Common myeloid progenitor, CD34-positive (primary cell): Measurements from ENCODE around the gene PLA2G4A.

Experiments
- CTCF ChIA-PET: fragments of 350-600 bp; sonication (Branson Sonifier 250); formaldehyde crosslinking; loops from one replicate; lab custom pipeline; 2021; ENCODE audit warnings: antibody characterized with exemption; lab: Charles Lee
- POLR2A ChIA-PET: fragments of 350-600 bp; sonication (Branson Sonifier 250); formaldehyde crosslinking; loops from one replicate; lab custom pipeline; 2021; ENCODE audit warnings: antibody characterized with exemption; lab: Charles Lee
- DNase-seq, 3 donors: peaks; one replicate each; pipeline versions ENCODE4 v3.0.0 to v3.0.0-alpha.2; 2013
- H3K27ac ChIP-seq, 2 experiments: 1 replicate in 1 of 2; 2 replicates in 1 of 2; pipeline ENCODE4 v1.7.0; 2013; ENCODE audit warnings: inconsistent platforms in 2 of 2, low read length in 2 of 2, mild to moderate bottlenecking in 2 of 2, low read depth in 1 of 2, moderate library complexity in 1 of 2; ENCODE audit not compliant: severe bottlenecking in 2 of 2, insufficient read depth in 1 of 2, poor library complexity in 1 of 2
- H3K27me3 ChIP-seq, 5 experiments: replicated peaks in 2 of 5; 1 replicate in 3 of 5; 2 replicates in 2 of 5; pipeline versions ENCODE4 v1.6.1 to v1.7.0; 2013; ENCODE audit warnings: low read length in 4 of 5, mild to moderate bottlenecking in 2 of 5, moderate library complexity in 2 of 5, inconsistent platforms in 1 of 5; ENCODE audit not compliant: insufficient read depth in 5 of 5, control insufficient read depth in 4 of 5
- H3K36me3 ChIP-seq, 4 experiments: 1 replicate in 2 of 4; 2 replicates in 2 of 4; pipeline versions ENCODE4 v1.6.1 to v1.7.0; 2013; ENCODE audit warnings: low read length in 3 of 4, control low read depth in 1 of 4, mild to moderate bottlenecking in 1 of 4; ENCODE audit not compliant: control insufficient read depth in 4 of 4, insufficient read depth in 4 of 4
- H3K4me1 ChIP-seq, 4 experiments: 1 replicate in 3 of 4; 2 replicates in 1 of 4; pipeline versions ENCODE4 v1.6.1 to v1.7.1; 2013; ENCODE audit warnings: low read length in 3 of 4, mild to moderate bottlenecking in 3 of 4, control low read depth in 1 of 4, inconsistent platforms in 1 of 4, moderate library complexity in 1 of 4; ENCODE audit not compliant: control insufficient read depth in 4 of 4, insufficient read depth in 4 of 4; ENCODE audit errors: control extremely low read depth in 1 of 4
- H3K4me3 ChIP-seq, 7 experiments: 1 replicate in 4 of 7; 2 replicates in 3 of 7; pipeline versions ENCODE4 v1.5.1 to v1.7.0; 2013; ENCODE audit warnings: mild to moderate bottlenecking in 7 of 7, low read length in 6 of 7, moderate library complexity in 6 of 7, inconsistent platforms in 2 of 7, low read depth in 2 of 7, control low read depth in 1 of 7; ENCODE audit not compliant: insufficient read depth in 4 of 7, control insufficient read depth in 1 of 7; ENCODE audit errors: extremely low read depth in 1 of 7
- H3K9me3 ChIP-seq, 5 experiments: 1 replicate in 4 of 5; 2 replicates in 1 of 5; pipeline versions ENCODE4 v1.6.1 to v1.7.1; 2013; ENCODE audit warnings: low read length in 4 of 5, mild to moderate bottlenecking in 2 of 5, inconsistent platforms in 1 of 5, low read depth in 1 of 5, moderate library complexity in 1 of 5; ENCODE audit not compliant: control insufficient read depth in 4 of 5, insufficient read depth in 2 of 5; ENCODE audit errors: control extremely low read depth in 1 of 5
- WGBS: methylation state at CpG from one replicate; pipeline ENCODE4 v1.1.5; 2013; ENCODE audit not compliant: insufficient coverage; 5-methylcytosine and 5-hydroxymethylcytosine counted together

PLA2G4A gene

GRCh38 chr1:186943891-186944686, 115.3 kb downstream of the PLA2G4A start:
- no peak overlapping the region for H3K4me3 ChIP-seq
- DNase-seq, result no peak

GRCh38 chr1:186945146-186945545, 116.4 kb downstream of the PLA2G4A start:
- Histone ChIP-seq H3K4me1 (no peaks in the 10 kb centered on the region), H3K9me3 (peaks cover 0 to 1% (median 0%) of the 10 kb centered on the region in 5 experiments), H3K27me3 (no peaks in the 10 kb centered on the region), H3K27ac (no peak overlapping the region), H3K36me3 (peaks cover 4 to 28% (median 17%) of the 10 kb centered on the region in 4 experiments), H3K4me3 (no peak overlapping the region)
- POLR2A ChIA-PET, result no interaction called here
- no peak for DNase-seq
- CTCF ChIA-PET, result no interaction called here
- WGBS, result 98% methylated on average over 4 of the region's 4 CpGs

More at GRCh38 chr1:186943891-186944686, 115.3 kb downstream of the PLA2G4A start:
- 94% methylated on average over 6 of the region's 8 CpGs for WGBS
- H3K27ac ChIP-seq, result no peak overlapping the region
- no peaks in the 10 kb centered on the region for H3K27me3 ChIP-seq
- no peaks in the 10 kb centered on the region for H3K4me1 ChIP-seq
- peaks cover 0 to 1% (median 0%) of the 10 kb centered on the region in 5 experiments for H3K9me3 ChIP-seq
- CTCF ChIA-PET, result no interaction called here
- peaks cover 4 to 36% (median 18%) of the 10 kb centered on the region in 4 experiments for H3K36me3 ChIP-seq
- POLR2A ChIA-PET, result no interaction called here

- Histone ChIP-seq H3K9me3 (peaks cover 0 to 1% (median 0%) of the 10 kb centered on the region in 5 experiments), H3K4me3 (no peak overlapping the region), H3K27ac (peak overlapping the region in 1 of 2 experiments; percentile 4), H3K36me3 (peaks cover 6 to 45% (median 23%) of the 10 kb centered on the region in 4 experiments), H3K4me1 (no peaks in the 10 kb centered on the region), H3K27me3 (no peaks in the 10 kb centered on the region)
- 58% methylated on average over 4 of the region's 4 CpGs for WGBS
- DNase-seq, result peak in 2 of 3 donors; percentile 4 to 22
- POLR2A ChIA-PET, result no interaction called here
- CTCF ChIA-PET, result interaction anchor here (0.6 to 1.1 kb wide), 2 partner anchors 11 to 225 kb away, joined by 3 read pairs; no protein-coding TSS in a partner anchor
These were observed 119.8 kb downstream of the PLA2G4A start for GRCh38 chr1:186948535-186948934.

- Histone ChIP-seq H3K36me3 (peaks cover 6 to 43% (median 22%) of the 10 kb centered on the region in 4 experiments), H3K27me3 (no peaks in the 10 kb centered on the region), H3K27ac (no peak overlapping the region), H3K9me3 (peaks cover 0 to 1% (median 0%) of the 10 kb centered on the region in 5 experiments), H3K4me3 (no peak overlapping the region), H3K4me1 (no peaks in the 10 kb centered on the region)
- no peak for DNase-seq
- CTCF ChIA-PET, result no interaction called here
- WGBS, result no CpG with 5 or more reads among the region's 1 CpG
- POLR2A ChIA-PET, result no interaction called here
These were observed 120.4 kb downstream of the PLA2G4A start for GRCh38 chr1:186949173-186949572.

GRCh38 chr1:186950547-186950946, 121.8 kb downstream of the PLA2G4A start:
- no peak overlapping the region for H3K4me3 ChIP-seq
- DNase-seq, result no peak
- peaks cover 6 to 46% (median 21%) of the 10 kb centered on the region in 4 experiments for H3K36me3 ChIP-seq
- no peaks in the 10 kb centered on the region for H3K4me1 ChIP-seq
- no peak overlapping the region for H3K27ac ChIP-seq
- H3K9me3 ChIP-seq, result peaks cover 0 to 1% (median 0%) of the 10 kb centered on the region in 5 experiments
- POLR2A ChIA-PET, result interaction anchor here (0.5 kb wide), 1 partner anchor 11 kb away, joined by 3 read pairs; no protein-coding TSS in a partner anchor
- no peaks in the 10 kb centered on the region for H3K27me3 ChIP-seq
- WGBS, result 100% methylated on average over 3 of the region's 4 CpGs
- CTCF ChIA-PET, result interaction anchor here (1.6 kb wide), 1 partner anchor 36 kb away, joined by 3 read pairs; no protein-coding TSS in a partner anchor

- H3K36me3 ChIP-seq, result peaks cover 16 to 52% (median 19%) of the 10 kb centered on the region in 4 experiments
- no peak overlapping the region for H3K4me3 ChIP-seq
- DNase-seq, result no peak
- no peaks in the 10 kb centered on the region for H3K27me3 ChIP-seq
- CTCF ChIA-PET, result interaction anchor here (0.8 kb wide), 1 partner anchor 12 kb away, joined by 3 read pairs; no protein-coding TSS in a partner anchor
- POLR2A ChIA-PET, result no interaction called here
- WGBS, result 100% methylated on average over 1 of the region's 2 CpGs
- no peaks in the 10 kb centered on the region for H3K4me1 ChIP-seq
- no peak overlapping the region for H3K27ac ChIP-seq
- H3K9me3 ChIP-seq, result no peaks in the 10 kb centered on the region
These were observed 125.1 kb downstream of the PLA2G4A start for GRCh38 chr1:186953876-186954275.

- H3K4me1 ChIP-seq, result no peaks in the 10 kb centered on the region
- H3K4me3 ChIP-seq, result no peak overlapping the region
- H3K36me3 ChIP-seq, result peaks cover 2 to 40% (median 14%) of the 10 kb centered on the region in 4 experiments
- H3K9me3 ChIP-seq, result no peaks in the 10 kb centered on the region
- no peak for DNase-seq
- no CpG with 5 or more reads among the region's 2 CpGs for WGBS
- no peaks in the 10 kb centered on the region for H3K27me3 ChIP-seq
- H3K27ac ChIP-seq, result no peak overlapping the region
- POLR2A ChIA-PET, result no interaction called here
- CTCF ChIA-PET, result no interaction called here
These were observed 128.6 kb downstream of the PLA2G4A start for GRCh38 chr1:186957314-186957713.
